ENCODE data around the gene BMPR1A. TPM values are rescaled to one million over a fixed set of nuclear protein-coding genes. Genes with fewer than 3 reads are reported as not detected.
A peak's percentile ranks its signal among the peaks of the same experiment; 100 is the strongest.

The BMPR1A gene
- total and polyA plus RNA-seq, 4 donors, result 3.8 to 66.2 (median 19.7) TPM

DNA sequence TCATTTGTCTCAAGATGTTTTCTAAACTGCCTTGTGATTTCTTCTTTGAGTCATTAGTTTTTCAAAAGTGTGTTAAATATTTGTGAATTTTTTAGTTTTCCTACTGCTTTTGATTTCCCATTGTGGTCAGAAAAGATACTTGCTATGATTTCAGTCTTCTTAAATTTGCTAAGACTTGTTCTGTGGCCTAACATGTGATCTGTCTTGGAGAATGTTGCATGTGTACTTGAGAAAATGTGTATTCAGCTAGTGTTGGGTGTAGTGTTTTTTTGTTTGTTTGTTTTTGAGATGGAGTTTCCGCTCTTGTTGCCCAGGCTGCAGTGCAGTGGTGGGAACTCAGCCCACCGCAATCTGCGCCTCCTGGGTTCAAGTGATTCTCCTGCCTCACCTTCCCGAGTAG lies 28.6 kb downstream of the BMPR1A start:
- Histone ChIP-seq H3K27me3 (ENCODE audit: control insufficient read depth in 3 of 3, insufficient read depth in 3 of 3, low read length in 2 of 3) (no peaks in the 10 kb centered on the region), H3K4me3 (no peak overlapping the region), H3K27ac (ENCODE audit: low read depth in 1 of 2, low read length in 1 of 2) (no peak overlapping the region), H3K9ac (ENCODE audit: insufficient read depth in 1 of 2, low read length in 2 of 2) (no peak overlapping the region), H3K9me3 (ENCODE audit: control insufficient read depth in 4 of 4, insufficient read depth in 3 of 4, low read length in 3 of 4) (no peaks in the 10 kb centered on the region), H3K36me3 (ENCODE audit: control insufficient read depth in 4 of 4, insufficient read depth in 4 of 4, low read length in 4 of 4) (peaks cover 0 to 2% (median 0%) of the 10 kb centered on the region in 4 donors), H3K4me1 (ENCODE audit: control insufficient read depth in 5 of 5, insufficient read depth in 5 of 5, low read length in 5 of 5) (peaks cover 0 to 19% (median 9%) of the 10 kb centered on the region in 5 donors)
- DNase-seq (no peak), ATAC-seq (ENCODE audit: insufficient read depth, low FRiP score) (no peak)
- TF ChIP-seq, protein P1, sequence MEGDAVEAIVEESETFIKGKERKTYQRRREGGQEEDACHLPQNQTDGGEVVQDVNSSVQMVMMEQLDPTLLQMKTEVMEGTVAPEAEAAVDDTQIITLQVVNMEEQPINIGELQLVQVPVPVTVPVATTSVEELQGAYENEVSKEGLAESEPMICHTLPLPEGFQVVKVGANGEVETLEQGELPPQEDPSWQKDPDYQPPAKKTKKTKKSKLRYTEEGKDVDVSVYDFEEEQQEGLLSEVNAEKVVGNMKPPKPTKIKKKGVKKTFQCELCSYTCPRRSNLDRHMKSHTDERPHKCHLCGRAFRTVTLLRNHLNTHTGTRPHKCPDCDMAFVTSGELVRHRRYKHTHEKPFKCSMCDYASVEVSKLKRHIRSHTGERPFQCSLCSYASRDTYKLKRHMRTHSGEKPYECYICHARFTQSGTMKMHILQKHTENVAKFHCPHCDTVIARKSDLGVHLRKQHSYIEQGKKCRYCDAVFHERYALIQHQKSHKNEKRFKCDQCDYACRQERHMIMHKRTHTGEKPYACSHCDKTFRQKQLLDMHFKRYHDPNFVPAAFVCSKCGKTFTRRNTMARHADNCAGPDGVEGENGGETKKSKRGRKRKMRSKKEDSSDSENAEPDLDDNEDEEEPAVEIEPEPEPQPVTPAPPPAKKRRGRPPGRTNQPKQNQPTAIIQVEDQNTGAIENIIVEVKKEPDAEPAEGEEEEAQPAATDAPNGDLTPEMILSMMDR (IDR thresholded peaks at IDR 0.05; ENCODE audit: control extremely low read depth, extremely low read depth), result no peak
- 92 to 93% methylated on average over 4 of the region's 4 CpGs for WGBS, 2 donors

DNA sequence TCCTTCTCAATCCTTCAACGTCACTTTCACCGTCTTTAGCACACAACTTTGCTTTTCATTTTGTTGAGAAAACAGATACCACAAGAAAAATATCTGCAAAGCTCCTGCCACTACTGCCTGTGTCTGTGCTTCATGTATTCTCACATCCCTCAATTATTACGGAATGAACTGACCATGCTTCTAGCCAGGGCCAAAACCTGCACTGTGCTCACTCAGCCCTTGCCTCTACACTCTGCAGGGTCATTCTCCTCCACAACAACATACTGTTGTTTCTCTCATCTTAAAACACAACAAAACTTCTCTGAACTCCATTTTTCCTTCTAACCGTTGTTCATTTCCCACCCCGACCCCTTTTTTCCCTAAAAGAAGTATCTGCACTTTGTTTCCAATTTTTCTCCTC lies 29.5 kb downstream of the BMPR1A start:
- ATAC-seq (ENCODE audit: insufficient read depth, low FRiP score) (no peak), DNase-seq (no peak)
- no peak overlapping the region for H3K4me3 ChIP-seq
- 61 to 71% methylated on average over 5 of the region's 5 CpGs for whole genome bisulfite sequencing, 2 donors
- H3K36me3 ChIP-seq (ENCODE audit: control insufficient read depth in 4 of 4, insufficient read depth in 4 of 4, low read length in 4 of 4), result peaks cover 0 to 2% (median 0%) of the 10 kb centered on the region in 4 donors
- no peak overlapping the region for H3K9ac ChIP-seq (ENCODE audit: insufficient read depth in 1 of 2, low read length in 2 of 2)
- H3K27me3 ChIP-seq (ENCODE audit: control insufficient read depth in 3 of 3, insufficient read depth in 3 of 3, low read length in 2 of 3), result no peaks in the 10 kb centered on the region
- TF ChIP-seq, protein P1 (IDR thresholded peaks at IDR 0.05; ENCODE audit: control extremely low read depth, extremely low read depth), result no peak
- no peaks in the 10 kb centered on the region for H3K9me3 ChIP-seq (ENCODE audit: control insufficient read depth in 4 of 4, insufficient read depth in 3 of 4, low read length in 3 of 4)
- peaks cover 0 to 19% (median 9%) of the 10 kb centered on the region in 5 donors for H3K4me1 ChIP-seq (ENCODE audit: control insufficient read depth in 5 of 5, insufficient read depth in 5 of 5, low read length in 5 of 5)
- no peak overlapping the region for H3K27ac ChIP-seq (ENCODE audit: low read depth in 1 of 2, low read length in 1 of 2)

DNA sequence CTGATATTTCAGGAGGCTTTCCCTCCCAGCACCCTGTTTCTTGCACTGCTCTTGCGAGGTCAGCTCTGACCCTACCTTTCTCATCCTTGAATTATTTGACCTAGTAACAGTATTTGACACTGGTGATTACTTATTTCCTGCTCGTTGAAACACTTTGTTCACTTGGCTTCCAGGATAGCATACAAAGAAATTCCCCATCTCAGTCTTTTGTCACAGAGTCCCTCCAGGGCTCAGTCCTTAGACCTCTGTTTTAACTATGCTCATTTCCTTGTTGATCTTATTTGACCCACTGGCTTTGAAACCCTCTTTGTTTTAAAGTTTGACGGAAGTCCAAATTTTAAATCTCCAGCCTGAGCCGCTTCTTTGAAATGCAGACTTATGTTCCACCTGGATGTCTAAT lies 29.9 kb downstream of the BMPR1A start:
- ATAC-seq (ENCODE audit: insufficient read depth, low FRiP score) (no peak), DNase-seq (peak in 2 of 3 donors; percentile 22 to 39)
- peaks cover 0 to 19% (median 9%) of the 10 kb centered on the region in 5 donors for H3K4me1 ChIP-seq (ENCODE audit: control insufficient read depth in 5 of 5, insufficient read depth in 5 of 5, low read length in 5 of 5)
- no peak overlapping the region for H3K4me3 ChIP-seq
- H3K27me3 ChIP-seq (ENCODE audit: control insufficient read depth in 3 of 3, insufficient read depth in 3 of 3, low read length in 2 of 3), result no peaks in the 10 kb centered on the region
- H3K27ac ChIP-seq (ENCODE audit: low read depth in 1 of 2, low read length in 1 of 2), result no peak overlapping the region
- H3K36me3 ChIP-seq (ENCODE audit: control insufficient read depth in 4 of 4, insufficient read depth in 4 of 4, low read length in 4 of 4), result peaks cover 0 to 2% (median 0%) of the 10 kb centered on the region in 4 donors
- H3K9me3 ChIP-seq (ENCODE audit: control insufficient read depth in 4 of 4, insufficient read depth in 3 of 4, low read length in 3 of 4), result no peaks in the 10 kb centered on the region
- no peak overlapping the region for H3K9ac ChIP-seq (ENCODE audit: insufficient read depth in 1 of 2, low read length in 2 of 2)
- 33 to 43% methylated on average over 4 of the region's 4 CpGs for WGBS, 2 donors
- TF ChIP-seq, protein P1 (IDR thresholded peaks at IDR 0.05; ENCODE audit: control extremely low read depth, extremely low read depth), result no peak

DNA sequence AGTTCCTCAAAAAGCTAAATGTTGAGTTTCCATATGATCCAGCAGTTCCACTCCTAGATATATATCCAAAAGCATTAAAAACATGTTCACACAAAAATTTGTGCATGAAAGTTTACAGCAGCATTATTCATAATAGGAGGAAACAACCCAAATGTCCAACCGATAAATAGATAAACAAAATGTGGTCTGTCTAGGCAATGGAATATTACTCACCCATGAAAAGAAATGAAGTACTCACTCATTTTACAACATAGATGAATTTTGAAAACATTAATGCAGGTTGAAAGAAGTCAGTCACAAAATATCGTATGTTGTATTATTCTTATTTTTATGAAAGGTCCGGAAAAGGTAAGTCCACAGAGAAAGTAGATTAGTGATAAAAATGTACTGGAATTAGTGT lies 34.0 kb downstream of the BMPR1A start:
- H3K36me3 ChIP-seq (ENCODE audit: control insufficient read depth in 4 of 4, insufficient read depth in 4 of 4, low read length in 4 of 4), result peaks cover 0 to 6% (median under 1%) of the 10 kb centered on the region in 4 donors
- H3K4me1 ChIP-seq (ENCODE audit: control insufficient read depth in 5 of 5, insufficient read depth in 5 of 5, low read length in 5 of 5), result peaks cover 0 to 13% (median 9%) of the 10 kb centered on the region in 5 donors
- no peak overlapping the region for H3K9ac ChIP-seq (ENCODE audit: insufficient read depth in 1 of 2, low read length in 2 of 2)
- WGBS, 2 donors, result 95 to 97% methylated on average over 3 of the region's 3 CpGs
- no peaks in the 10 kb centered on the region for H3K9me3 ChIP-seq (ENCODE audit: control insufficient read depth in 4 of 4, insufficient read depth in 3 of 4, low read length in 3 of 4)
- DNase-seq (no peak), ATAC-seq (ENCODE audit: insufficient read depth, low FRiP score) (no peak)
- TF ChIP-seq, protein P1 (IDR thresholded peaks at IDR 0.05; ENCODE audit: control extremely low read depth, extremely low read depth), result no peak
- H3K27me3 ChIP-seq (ENCODE audit: control insufficient read depth in 3 of 3, insufficient read depth in 3 of 3, low read length in 2 of 3), result no peaks in the 10 kb centered on the region
- no peak overlapping the region for H3K4me3 ChIP-seq
- no peak overlapping the region for H3K27ac ChIP-seq (ENCODE audit: low read depth in 1 of 2, low read length in 1 of 2)
